Measurements from ENCODE around the gene CLDN19. TPM values are rescaled to one million over a fixed set of nuclear protein-coding genes. Genes with fewer than 3 reads are reported as not detected.

CLDN19 gene
- total RNA-seq, 1 experiment from 2014 or later: not detected

DNA sequence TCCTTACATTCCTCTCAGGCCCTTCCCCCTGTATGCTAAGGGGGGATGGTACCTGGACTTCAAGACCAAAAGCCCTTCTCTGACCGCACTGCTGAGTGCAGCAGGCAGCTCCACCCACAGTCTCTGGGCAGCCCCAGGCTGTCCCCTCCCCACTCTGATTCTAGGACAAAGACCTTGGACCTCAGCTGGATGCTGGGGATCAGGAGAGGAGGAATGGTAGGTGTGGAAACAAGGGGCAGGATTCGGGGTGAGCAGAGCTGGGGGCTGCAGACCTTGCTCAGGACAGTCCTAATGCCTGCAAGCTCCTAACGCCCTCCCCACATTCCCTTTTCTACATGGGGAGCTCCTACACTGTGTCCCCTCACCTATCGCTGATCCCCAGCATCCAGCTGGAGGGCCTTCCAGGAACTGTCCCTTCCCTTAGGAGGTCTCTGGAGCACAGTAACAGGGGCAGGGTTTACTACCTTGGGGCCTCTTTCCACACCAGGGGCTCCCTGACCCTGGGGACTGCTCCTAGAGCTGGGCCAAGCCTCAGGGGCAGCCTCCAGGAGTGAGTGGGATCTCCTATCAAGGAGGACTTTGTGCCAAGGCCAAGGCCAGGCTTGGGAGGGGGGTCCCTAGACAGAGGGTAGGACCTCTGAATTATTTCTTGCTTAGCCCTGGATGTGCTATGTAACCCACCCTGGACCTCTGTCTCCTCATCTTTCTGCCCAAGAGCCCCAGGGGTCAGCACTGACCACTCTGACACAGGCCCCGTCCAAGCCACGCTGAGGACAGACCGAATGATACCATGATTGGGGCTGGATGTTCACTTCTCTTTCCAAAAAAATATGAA lies 5.6 kb downstream of the CLDN19 start:
- ChIA-PET CTCF (no interaction called here), POLR2A (no interaction called here), RAD21 (ENCODE audit: low non-redundant PET in 1 of 2, low total read pairs in 2 of 2, uncharacterized antibody in 2 of 2, unreplicated experiment in 2 of 2) (no interaction called here)
- no peaks in the 10 kb centered on the region for H3K79me2 ChIP-seq (ENCODE audit: insufficient read depth, low read length)
- ATAC-seq (no peak), DNase-seq (ENCODE audit: low read depth, low spot score) (no peak)
- no peak overlapping the region for H3K27ac ChIP-seq (ENCODE audit: low read depth, low read length)
- intact Hi-C loops (cut with micrococcal nuclease): loop anchor here (10.0 kb wide), 2 partner anchors 390 to 560 kb away; no protein-coding TSS in a partner anchor
- BruUV-seq (replicated peaks): no TSS peak
- H3K4me2 ChIP-seq (ENCODE audit: low read length): no peak overlapping the region
- H3K27me3 ChIP-seq (ENCODE audit: insufficient read depth, low read length): no peaks in the 10 kb centered on the region
- no peaks in the 10 kb centered on the region for H3K9me2 ChIP-seq (ENCODE audit: insufficient read depth)
- TF ChIP-seq ZNF274 (IDR thresholded peaks at IDR 0.05; ENCODE audit: low read depth, low read length) (no peak), JUND (IDR thresholded peaks at IDR 0.05) (no peak), TCF7L2 (IDR thresholded peaks at IDR 0.05; ENCODE audit: borderline replicate concordance, extremely low read depth, insufficient read depth, insufficient read length) (no peak)
- H3K9me3 ChIP-seq (ENCODE audit: control insufficient read depth in 1 of 2, insufficient read depth in 1 of 2, low read depth in 1 of 2, low read length in 2 of 2): no peaks in the 10 kb centered on the region
- no peak overlapping the region for H3K9ac ChIP-seq (ENCODE audit: low read length)
- no peak overlapping the region for H2AFZ ChIP-seq (ENCODE audit: low read depth, low read length, poor library complexity, severe bottlenecking)
- no peaks in the 10 kb centered on the region for H4K20me1 ChIP-seq (ENCODE audit: insufficient read depth)
- H3K4me1 ChIP-seq (ENCODE audit: control insufficient read depth in 1 of 2, insufficient read depth in 2 of 2, low read length in 2 of 2): peaks cover 4 to 12% of the 10 kb centered on the region in 2 experiments
- no peaks in the 10 kb centered on the region for H3K36me3 ChIP-seq (ENCODE audit: control insufficient read depth in 1 of 2, insufficient read depth in 2 of 2, low read length in 2 of 2)
- no peak overlapping the region for H3K4me3 ChIP-seq (replicated peaks in 1 of 2; ENCODE audit: low read depth in 1 of 2, low read length in 2 of 2)

GRCh38 chr1:42733415-42734200 lies 6.4 kb downstream of the CLDN19 start:
- H3K9me2 ChIP-seq (ENCODE audit: insufficient read depth): no peaks in the 10 kb centered on the region
- DNase-seq (ENCODE audit: low read depth, low spot score) (no peak), ATAC-seq (no peak)
- peaks cover 4 to 12% of the 10 kb centered on the region in 2 experiments for H3K4me1 ChIP-seq (ENCODE audit: control insufficient read depth in 1 of 2, insufficient read depth in 2 of 2, low read length in 2 of 2)
- H3K36me3 ChIP-seq (ENCODE audit: control insufficient read depth in 1 of 2, insufficient read depth in 2 of 2, low read length in 2 of 2): no peaks in the 10 kb centered on the region
- no peaks in the 10 kb centered on the region for H3K79me2 ChIP-seq (ENCODE audit: insufficient read depth, low read length)
- H3K9me3 ChIP-seq (ENCODE audit: control insufficient read depth in 1 of 2, insufficient read depth in 1 of 2, low read depth in 1 of 2, low read length in 2 of 2): no peaks in the 10 kb centered on the region
- RAD21 ChIA-PET (ENCODE audit: low non-redundant PET in 1 of 2, low total read pairs in 2 of 2, uncharacterized antibody in 2 of 2, unreplicated experiment in 2 of 2): no interaction called here
- no TSS peak for BruUV-seq (replicated peaks)
- H2AFZ ChIP-seq (ENCODE audit: low read depth, low read length, poor library complexity, severe bottlenecking): no peak overlapping the region
- H3K27me3 ChIP-seq (ENCODE audit: insufficient read depth, low read length): no peaks in the 10 kb centered on the region
- H3K9ac ChIP-seq (ENCODE audit: low read length): no peak overlapping the region
- no peak overlapping the region for H3K4me3 ChIP-seq (replicated peaks in 1 of 2; ENCODE audit: low read depth in 1 of 2, low read length in 2 of 2)
- H3K4me2 ChIP-seq (ENCODE audit: low read length): no peak overlapping the region
- H4K20me1 ChIP-seq (ENCODE audit: insufficient read depth): no peaks in the 10 kb centered on the region
- POLR2A ChIA-PET: no interaction called here
- intact Hi-C loops (cut with micrococcal nuclease): loop anchor here (10.0 kb wide), 2 partner anchors 389 to 559 kb away; no protein-coding TSS in a partner anchor
- H3K27ac ChIP-seq (ENCODE audit: low read depth, low read length): no peak overlapping the region
- CTCF ChIA-PET: interaction anchor here (0.6 kb wide), 1 partner anchor 155 kb away, joined by 4 read pairs; no protein-coding TSS in a partner anchor
- TF ChIP-seq EZH2phosphoT487 (IDR thresholded peaks at IDR 0.05; ENCODE audit: borderline replicate concordance): no peak
- TF ChIP-seq FOSL1 (IDR thresholded peaks at IDR 0.05; ENCODE audit: low read depth): no peak
- TF ChIP-seq CBX3 (IDR thresholded peaks at IDR 0.05; ENCODE audit: low read depth): no peak
- TF ChIP-seq POLR2AphosphoS5 (IDR thresholded peaks at IDR 0.05; ENCODE audit: low read depth, low read length): no peak
- TF ChIP-seq POLR2A (IDR thresholded peaks at IDR 0.05; ENCODE audit: borderline replicate concordance, extremely low read depth, insufficient read depth, insufficient read length): no peak
- TF ChIP-seq ZNF274 (IDR thresholded peaks at IDR 0.05; ENCODE audit: low read depth, low read length): no peak
- TF ChIP-seq, protein P1, sequence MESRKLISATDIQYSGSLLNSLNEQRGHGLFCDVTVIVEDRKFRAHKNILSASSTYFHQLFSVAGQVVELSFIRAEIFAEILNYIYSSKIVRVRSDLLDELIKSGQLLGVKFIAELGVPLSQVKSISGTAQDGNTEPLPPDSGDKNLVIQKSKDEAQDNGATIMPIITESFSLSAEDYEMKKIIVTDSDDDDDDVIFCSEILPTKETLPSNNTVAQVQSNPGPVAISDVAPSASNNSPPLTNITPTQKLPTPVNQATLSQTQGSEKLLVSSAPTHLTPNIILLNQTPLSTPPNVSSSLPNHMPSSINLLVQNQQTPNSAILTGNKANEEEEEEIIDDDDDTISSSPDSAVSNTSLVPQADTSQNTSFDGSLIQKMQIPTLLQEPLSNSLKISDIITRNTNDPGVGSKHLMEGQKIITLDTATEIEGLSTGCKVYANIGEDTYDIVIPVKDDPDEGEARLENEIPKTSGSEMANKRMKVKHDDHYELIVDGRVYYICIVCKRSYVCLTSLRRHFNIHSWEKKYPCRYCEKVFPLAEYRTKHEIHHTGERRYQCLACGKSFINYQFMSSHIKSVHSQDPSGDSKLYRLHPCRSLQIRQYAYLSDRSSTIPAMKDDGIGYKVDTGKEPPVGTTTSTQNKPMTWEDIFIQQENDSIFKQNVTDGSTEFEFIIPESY (IDR thresholded peaks at IDR 0.05; ENCODE audit: extremely low read depth, insufficient replicate concordance, low read length): no peak
- no peak for TF ChIP-seq SRF (IDR thresholded peaks at IDR 0.05; ENCODE audit: low read depth)
- TF ChIP-seq, protein P2, sequence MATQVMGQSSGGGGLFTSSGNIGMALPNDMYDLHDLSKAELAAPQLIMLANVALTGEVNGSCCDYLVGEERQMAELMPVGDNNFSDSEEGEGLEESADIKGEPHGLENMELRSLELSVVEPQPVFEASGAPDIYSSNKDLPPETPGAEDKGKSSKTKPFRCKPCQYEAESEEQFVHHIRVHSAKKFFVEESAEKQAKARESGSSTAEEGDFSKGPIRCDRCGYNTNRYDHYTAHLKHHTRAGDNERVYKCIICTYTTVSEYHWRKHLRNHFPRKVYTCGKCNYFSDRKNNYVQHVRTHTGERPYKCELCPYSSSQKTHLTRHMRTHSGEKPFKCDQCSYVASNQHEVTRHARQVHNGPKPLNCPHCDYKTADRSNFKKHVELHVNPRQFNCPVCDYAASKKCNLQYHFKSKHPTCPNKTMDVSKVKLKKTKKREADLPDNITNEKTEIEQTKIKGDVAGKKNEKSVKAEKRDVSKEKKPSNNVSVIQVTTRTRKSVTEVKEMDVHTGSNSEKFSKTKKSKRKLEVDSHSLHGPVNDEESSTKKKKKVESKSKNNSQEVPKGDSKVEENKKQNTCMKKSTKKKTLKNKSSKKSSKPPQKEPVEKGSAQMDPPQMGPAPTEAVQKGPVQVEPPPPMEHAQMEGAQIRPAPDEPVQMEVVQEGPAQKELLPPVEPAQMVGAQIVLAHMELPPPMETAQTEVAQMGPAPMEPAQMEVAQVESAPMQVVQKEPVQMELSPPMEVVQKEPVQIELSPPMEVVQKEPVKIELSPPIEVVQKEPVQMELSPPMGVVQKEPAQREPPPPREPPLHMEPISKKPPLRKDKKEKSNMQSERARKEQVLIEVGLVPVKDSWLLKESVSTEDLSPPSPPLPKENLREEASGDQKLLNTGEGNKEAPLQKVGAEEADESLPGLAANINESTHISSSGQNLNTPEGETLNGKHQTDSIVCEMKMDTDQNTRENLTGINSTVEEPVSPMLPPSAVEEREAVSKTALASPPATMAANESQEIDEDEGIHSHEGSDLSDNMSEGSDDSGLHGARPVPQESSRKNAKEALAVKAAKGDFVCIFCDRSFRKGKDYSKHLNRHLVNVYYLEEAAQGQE (IDR thresholded peaks at IDR 0.05; ENCODE audit: low read depth): no peak
- no peak for TF ChIP-seq JUND (IDR thresholded peaks at IDR 0.05)
